Cortex of kidney (tissue), 1 donor: ENCODE measurements around the gene FGF9.

ENCODE experiments used
- DNase-seq: peaks from one replicate; lab custom pipeline; 2025; lab: John Stamatoyannopoulos, UW

FGF9 gene

GRCh38 chr13:21674490-21675009, 3.7 kb downstream of the FGF9 start:
- no peak for DNase-seq

GRCh38 chr13:21675095-21675991, 4.5 kb downstream of the FGF9 start:
- no peak for DNase-seq

DNA sequence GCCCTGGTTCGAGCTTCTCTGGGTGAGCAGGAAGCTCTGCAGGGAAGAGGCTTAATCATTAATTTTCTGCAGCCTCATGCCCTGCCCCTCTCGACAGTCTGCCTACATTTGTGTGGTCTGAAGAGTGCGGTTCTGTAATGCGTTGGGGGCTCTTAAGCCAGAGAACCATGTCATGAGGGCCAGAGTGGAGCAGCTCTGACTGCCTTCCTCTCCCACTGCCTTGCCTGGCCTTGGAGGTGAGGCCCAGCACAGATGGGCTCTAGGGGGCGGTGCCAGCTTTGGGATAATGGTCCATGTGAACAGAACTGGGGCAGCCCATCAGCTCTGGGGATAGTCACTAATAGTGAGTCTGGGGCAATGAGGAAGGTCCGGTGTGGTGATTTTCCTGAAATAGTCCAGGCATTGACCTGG, 5.7 kb downstream of the FGF9 start:
- DNase-seq = no peak

DNA sequence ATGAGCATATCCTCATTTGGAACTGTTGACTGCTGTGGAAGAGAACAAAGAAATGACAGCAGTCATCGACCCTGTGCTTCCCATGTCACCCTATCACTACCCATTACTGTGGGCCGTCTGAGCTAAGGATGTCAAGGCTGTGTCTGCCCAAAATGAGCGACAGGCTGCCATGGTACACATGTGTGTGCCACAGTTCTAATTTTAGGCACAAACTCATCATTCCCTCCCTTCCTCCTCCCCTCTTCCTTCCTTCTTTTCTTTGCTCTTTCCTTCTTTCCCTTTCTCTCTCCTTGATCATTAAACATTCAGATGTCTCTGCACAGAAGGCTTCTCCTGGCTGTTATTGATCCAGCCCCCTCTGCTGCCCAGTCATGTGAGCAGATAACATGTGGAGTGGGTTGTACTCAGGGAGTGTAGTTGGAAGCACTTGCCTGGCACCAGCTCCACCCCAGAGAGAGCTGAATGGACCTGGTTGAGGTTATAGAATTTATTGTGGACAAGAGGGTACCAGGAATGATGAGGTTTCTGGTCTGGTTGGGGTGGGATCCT, 6.3 kb downstream of the FGF9 start:
- no peak for DNase-seq

- DNase-seq = no peak
Measured at GRCh38 chr13:21683034-21683733, 12.3 kb downstream of the FGF9 start.

- DNase-seq = no peak
Measured at GRCh38 chr13:21684576-21684975, 13.7 kb downstream of the FGF9 start.

DNA sequence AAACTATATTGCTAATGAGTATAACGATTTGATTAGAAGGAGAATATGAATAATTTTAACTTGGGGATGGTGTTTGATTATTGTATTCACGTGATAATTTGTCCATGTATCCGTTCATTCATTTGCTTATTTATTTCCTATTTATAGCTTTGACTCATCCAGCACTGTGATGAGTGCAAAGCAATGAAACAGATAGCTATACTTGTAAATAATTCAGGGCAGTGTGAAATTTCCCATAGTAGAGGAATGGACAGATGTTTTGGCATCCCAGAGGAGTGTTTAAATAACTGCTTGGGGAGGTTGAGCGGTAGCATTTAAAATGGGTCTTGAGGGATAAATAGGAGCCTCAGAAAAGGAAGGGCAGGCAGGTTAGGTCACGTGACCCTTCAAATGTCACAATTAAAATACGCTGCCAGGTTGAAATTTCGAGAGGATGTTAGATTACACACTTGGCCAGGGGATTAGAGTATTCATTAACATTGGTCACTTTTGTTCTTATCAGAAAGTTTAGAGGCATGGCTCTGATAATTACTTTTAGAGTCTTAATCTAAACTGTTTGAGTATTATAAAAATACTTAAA, 14.7 kb downstream of the FGF9 start:
- no peak for DNase-seq

DNA sequence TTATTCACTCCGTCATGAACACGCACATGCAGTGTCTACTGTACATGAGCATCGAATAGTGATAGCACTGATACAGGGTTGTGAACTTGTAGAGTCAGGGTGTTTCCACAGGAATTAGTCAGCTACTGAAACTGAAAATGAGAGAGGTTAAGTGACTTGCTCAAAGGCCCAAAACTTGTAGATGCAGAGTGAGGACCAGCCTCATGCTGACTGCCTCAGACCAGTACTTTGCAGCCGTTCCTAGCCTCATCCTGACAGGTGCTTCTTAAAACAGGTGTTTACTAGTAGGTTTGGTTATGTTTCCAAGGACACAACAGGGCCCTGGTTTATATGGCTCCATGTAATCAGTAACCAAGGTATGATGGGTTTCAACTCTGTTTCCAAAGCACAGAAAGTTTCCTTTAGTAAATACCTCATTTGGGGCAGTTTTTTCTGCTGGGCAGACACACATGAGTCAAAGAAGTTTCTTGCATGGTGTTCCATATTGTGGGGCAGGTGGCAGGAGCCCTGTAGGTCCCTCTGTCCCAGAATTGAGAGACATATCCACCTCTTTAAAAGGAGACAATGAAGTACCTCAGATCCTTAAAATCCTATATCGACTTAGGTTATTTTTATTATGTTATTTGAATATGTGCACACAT, 16.0 kb downstream of the FGF9 start:
- no peak for DNase-seq

- DNase-seq = no peak
Measured at GRCh38 chr13:21688056-21688455, 17.2 kb downstream of the FGF9 start.

GRCh38 chr13:21689097-21689496, 18.2 kb downstream of the FGF9 start:
- DNase-seq = no peak

- DNase-seq = no peak
Measured at GRCh38 chr13:21690955-21691354, 20.1 kb downstream of the FGF9 start.

- no peak for DNase-seq
Measured at GRCh38 chr13:21691500-21691899, 20.6 kb downstream of the FGF9 start.

- DNase-seq = no peak
Measured at GRCh38 chr13:21691928-21692327, 21.1 kb downstream of the FGF9 start.

DNA sequence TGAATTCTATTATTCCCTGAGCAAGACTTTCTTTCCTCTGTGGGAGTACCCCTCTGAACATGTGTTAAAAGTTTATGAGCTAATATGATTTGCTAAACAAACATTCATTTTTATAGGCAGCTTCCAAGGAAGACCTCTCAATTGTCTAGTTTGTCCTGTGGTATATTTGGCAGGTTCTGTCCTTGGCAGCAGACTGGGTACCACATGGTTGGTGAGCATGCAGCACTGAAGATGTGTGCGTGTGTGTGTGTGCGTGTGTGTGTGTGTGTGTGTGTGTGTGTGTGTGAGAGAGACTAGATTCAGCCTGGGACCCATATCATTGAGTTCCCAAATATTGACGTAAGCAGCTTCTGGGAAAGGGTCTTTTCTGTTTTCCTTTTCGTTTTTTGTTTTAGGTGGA, 24.0 kb downstream of the FGF9 start:
- no peak for DNase-seq

DNA sequence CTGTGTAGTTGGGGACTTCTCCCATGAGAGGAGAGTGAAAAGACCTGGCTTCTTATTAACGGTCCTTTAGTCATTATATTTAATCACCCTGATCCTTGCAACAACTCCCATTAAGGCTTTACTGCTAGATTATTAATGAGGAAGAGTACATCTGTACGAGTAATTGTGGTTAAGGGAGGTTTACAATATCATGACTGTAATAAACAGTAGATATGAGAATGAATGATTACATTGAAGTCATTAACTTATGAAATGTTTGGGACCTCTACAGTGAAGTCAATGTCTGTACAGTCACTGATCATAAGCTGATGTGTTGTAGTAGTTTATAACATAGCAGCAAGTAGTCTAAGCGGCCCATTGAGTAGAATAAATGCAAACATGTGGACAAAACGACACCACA, 24.7 kb downstream of the FGF9 start:
- DNase-seq = no peak

GRCh38 chr13:21696865-21697448, 26.1 kb downstream of the FGF9 start:
- no peak for DNase-seq

DNA sequence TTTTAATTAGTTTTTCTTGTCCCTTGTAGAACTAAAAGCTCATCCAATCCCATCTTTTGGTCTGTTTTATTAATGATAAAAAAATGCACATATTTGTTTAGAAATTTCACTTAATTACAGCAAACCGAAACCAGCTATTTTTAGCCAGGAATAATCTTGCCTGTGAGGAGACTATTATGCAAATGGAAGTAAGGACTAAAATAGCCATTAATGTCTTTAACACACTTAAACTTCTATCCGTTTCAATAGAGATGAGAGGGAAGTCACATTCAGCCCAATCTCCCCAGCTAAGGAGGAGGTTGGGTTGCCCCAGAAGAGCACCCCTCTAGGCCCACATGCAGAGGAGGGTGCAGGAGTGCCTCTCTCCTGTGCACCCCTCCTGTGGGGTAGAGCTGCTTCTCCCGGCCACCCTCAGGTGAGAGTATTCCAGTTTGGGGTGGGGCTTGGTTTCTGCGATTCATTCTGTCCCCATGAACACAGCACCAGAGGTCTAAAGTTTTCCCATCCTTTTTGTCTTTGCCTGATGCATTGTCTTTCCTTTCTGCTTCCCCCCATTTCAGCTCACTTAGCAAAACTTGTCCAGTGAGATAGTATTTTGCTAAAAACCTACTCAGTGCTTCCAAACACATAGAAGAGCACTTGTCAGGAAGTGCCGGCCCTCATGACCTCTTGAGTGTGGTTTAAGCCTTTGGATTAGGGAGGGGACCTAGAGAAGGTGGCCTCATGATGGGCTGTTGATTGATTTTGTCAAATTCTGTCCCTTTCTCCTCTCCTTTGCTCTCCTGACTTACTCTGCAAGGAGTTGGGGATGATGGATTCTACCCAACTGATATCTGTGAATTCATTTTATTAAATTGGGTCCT, 28.2 kb downstream of the FGF9 start:
- no peak for DNase-seq

DNA sequence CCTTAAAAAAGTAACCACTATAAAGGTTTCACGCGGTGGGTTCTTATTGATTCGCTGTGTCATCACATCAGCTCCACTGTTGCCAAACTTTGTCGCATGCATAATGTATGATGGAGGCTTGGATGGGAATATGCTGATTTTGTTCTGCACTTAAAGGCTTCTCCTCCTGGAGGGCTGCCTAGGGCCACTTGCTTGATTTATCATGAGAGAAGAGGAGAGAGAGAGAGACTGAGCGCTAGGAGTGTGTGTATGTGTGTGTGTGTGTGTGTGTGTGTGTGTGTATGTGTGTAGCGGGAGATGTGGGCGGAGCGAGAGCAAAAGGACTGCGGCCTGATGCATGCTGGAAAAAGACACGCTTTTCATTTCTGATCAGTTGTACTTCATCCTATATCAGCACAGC, 30.6 kb downstream of the FGF9 start:
- DNase-seq = no peak

- no peak for DNase-seq
Measured at GRCh38 chr13:21703846-21704245, 33.0 kb downstream of the FGF9 start.

- DNase-seq = no peak
Measured at GRCh38 chr13:21707586-21707985, 36.7 kb downstream of the FGF9 start.

GRCh38 chr13:21709697-21710096, 38.8 kb downstream of the FGF9 start:
- no peak for DNase-seq
